Smooth muscle cell (in vitro differentiated cells): ENCODE measurements around the gene SDF2L1. TPM values are rescaled to one million over a fixed set of nuclear protein-coding genes. Genes with fewer than 3 reads are reported as not detected.

Experiments used
- DNase-seq: peaks from one replicate; lab custom pipeline; 2025; ENCODE audit not compliant: unreplicated experiment; lab: John Stamatoyannopoulos, UW
- H2AFZ ChIP-seq: fragments of 200-600 bp; sonication (generic); 2 replicates; pipeline ENCODE4 v1.6.0; 2016; ENCODE audit warnings: antibody characterized with exemption, low read depth, mild to moderate bottlenecking
- H3F3A ChIP-seq: fragments of 200-600 bp; sonication (generic); 2 replicates; pipeline ENCODE4 v1.6.0; 2017; ENCODE audit warnings: antibody characterized with exemption, low read depth
- H3K27ac ChIP-seq: fragments of 200-600 bp; sonication (generic); 2 replicates; pipeline ENCODE4 v1.5.1; 2016; ENCODE audit warnings: low read depth, mild to moderate bottlenecking
- H3K27me3 ChIP-seq: fragments of 200-600 bp; sonication (generic); 2 replicates; pipeline ENCODE4 v1.6.1; 2016; ENCODE audit warnings: low read depth, mild to moderate bottlenecking
- H3K36me3 ChIP-seq: fragments of 200-600 bp; sonication (generic); 2 replicates; pipeline ENCODE4 v1.5.1; 2016; ENCODE audit warnings: low read depth
- H3K4me1 ChIP-seq: fragments of 200-600 bp; sonication (generic); 2 replicates; pipeline ENCODE4 v1.5.1; 2016; ENCODE audit warnings: low read depth
- H3K4me2 ChIP-seq: fragments of 200-600 bp; sonication (generic); 2 replicates; pipeline ENCODE4 v1.6.0; 2016; ENCODE audit warnings: mild to moderate bottlenecking
- H3K4me3 ChIP-seq: fragments of 200-600 bp; sonication (generic); 2 replicates; pipeline ENCODE4 v1.5.1; 2016; ENCODE audit warnings: mild to moderate bottlenecking
- H3K79me2 ChIP-seq: fragments of 200-600 bp; sonication (generic); 2 replicates; pipeline ENCODE4 v1.6.0; 2016; ENCODE audit warnings: low read depth, mild to moderate bottlenecking
- H3K9ac ChIP-seq: fragments of 200-600 bp; sonication (generic); 2 replicates; pipeline ENCODE4 v1.6.0; 2016; ENCODE audit warnings: low read depth
- H3K9me3 ChIP-seq: fragments of 200-600 bp; sonication (generic); replicated peaks from 2 replicates; pipeline ENCODE4 v1.5.1; 2016; ENCODE audit warnings: low read depth
- H4K20me1 ChIP-seq: fragments of 200-600 bp; sonication (generic); 2 replicates; pipeline ENCODE4 v1.6.0; 2016; ENCODE audit warnings: low read depth
- WGBS: methylation state at CpG from one replicate; pipeline ENCODE4 v1.1.7; 2016; ENCODE audit warnings: low lambda C conversion rate; 5-methylcytosine and 5-hydroxymethylcytosine counted together
- polyA plus RNA-seq: library from polyadenylated mRNA; unstranded; fragments of >200 nt; fragmentation: Nextera tagmentation; extraction: Ambion mirVana; gene quantifications from 2 replicates; pipeline ENCODE4 v1.2.1, GENCODE V29; 2016
- total RNA-seq: library from RNA; depleted of rRNA; stranded (reverse); fragments of >200 nt; gene quantifications from 2 replicates; pipeline ENCODE4 v1.2.3, GENCODE V29; 2014
- TF ChIP-seq, protein P1 (sequence below): fragments of 200-600 bp; sonication (generic); IDR thresholded peaks from 2 replicates; pipeline ENCODE4 v1.5.1; 2017; ENCODE audit warnings: borderline replicate concordance, mild to moderate bottlenecking, antibody characterized with exemption; ENCODE audit not compliant: insufficient read depth, poor library complexity, severe bottlenecking

Gene SDF2L1
- total and polyA plus RNA-seq, 2 experiments from 2014 or later = 24.9 to 102 TPM

DNA sequence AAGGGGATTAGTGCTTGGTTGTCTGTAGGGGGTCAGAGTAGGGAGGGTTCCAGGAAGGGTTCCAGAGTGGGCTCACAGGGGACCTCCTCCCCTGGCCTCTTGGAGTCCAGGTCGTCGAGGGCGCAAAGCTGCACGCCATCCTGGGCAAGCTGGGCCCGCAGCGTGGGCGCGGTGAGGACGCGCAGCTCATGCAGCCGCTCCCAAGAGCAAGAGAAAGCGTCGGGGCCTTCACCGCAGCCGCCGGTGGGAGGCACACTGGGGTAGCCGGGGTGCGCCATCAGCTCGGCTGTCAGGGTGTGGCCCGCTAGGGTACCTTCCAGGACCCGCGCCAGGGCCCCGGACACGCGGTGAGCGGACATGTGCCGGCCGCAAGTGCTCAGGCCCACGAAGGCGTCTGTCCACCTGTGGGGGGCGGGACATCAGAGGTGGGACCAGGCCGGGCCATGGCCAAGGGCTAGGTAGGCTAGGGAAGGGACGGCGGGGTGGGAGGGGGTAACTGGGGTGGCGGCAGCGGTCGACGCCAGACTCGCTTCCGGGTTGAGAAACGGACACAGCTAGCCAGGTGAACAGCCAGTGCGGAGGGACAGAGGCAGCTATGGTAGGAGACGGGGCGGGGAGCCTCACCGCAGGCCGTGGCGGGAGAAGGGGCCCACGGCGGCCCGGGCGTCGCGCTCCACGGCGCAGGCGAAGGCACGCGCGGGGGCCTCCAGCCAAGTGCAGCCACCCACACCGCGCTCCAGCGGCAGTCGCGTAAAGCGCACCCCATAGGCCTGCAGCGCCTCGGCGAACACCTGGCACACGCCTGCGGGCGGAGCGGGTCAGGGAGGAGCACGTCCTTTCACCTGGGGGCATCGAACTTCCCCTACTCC is 13.5 kb upstream of the SDF2L1 start:
- H3K27ac ChIP-seq = no peak overlapping the region
- WGBS = 89% methylated on average over 67 of the region's 74 CpGs
- H3K4me2 ChIP-seq = peak overlapping the region; percentile 93
- no peak for DNase-seq
- H3K4me1 ChIP-seq = no peaks in the 10 kb centered on the region
- TF ChIP-seq, protein P1, sequence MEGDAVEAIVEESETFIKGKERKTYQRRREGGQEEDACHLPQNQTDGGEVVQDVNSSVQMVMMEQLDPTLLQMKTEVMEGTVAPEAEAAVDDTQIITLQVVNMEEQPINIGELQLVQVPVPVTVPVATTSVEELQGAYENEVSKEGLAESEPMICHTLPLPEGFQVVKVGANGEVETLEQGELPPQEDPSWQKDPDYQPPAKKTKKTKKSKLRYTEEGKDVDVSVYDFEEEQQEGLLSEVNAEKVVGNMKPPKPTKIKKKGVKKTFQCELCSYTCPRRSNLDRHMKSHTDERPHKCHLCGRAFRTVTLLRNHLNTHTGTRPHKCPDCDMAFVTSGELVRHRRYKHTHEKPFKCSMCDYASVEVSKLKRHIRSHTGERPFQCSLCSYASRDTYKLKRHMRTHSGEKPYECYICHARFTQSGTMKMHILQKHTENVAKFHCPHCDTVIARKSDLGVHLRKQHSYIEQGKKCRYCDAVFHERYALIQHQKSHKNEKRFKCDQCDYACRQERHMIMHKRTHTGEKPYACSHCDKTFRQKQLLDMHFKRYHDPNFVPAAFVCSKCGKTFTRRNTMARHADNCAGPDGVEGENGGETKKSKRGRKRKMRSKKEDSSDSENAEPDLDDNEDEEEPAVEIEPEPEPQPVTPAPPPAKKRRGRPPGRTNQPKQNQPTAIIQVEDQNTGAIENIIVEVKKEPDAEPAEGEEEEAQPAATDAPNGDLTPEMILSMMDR = no peak
- no peak overlapping the region for H3K9ac ChIP-seq
- peaks cover 2% of the 10 kb centered on the region for H3K79me2 ChIP-seq
- no peaks in the 10 kb centered on the region for H3K27me3 ChIP-seq
- no peaks in the 10 kb centered on the region for H3K36me3 ChIP-seq
- peak overlapping the region; percentile 80 for H3K4me3 ChIP-seq
- H3K9me3 ChIP-seq = no peaks in the 10 kb centered on the region
- H3F3A ChIP-seq = no peaks in the 10 kb centered on the region
- H2AFZ ChIP-seq = no peak overlapping the region
- H4K20me1 ChIP-seq = peaks cover 55% of the 10 kb centered on the region

DNA sequence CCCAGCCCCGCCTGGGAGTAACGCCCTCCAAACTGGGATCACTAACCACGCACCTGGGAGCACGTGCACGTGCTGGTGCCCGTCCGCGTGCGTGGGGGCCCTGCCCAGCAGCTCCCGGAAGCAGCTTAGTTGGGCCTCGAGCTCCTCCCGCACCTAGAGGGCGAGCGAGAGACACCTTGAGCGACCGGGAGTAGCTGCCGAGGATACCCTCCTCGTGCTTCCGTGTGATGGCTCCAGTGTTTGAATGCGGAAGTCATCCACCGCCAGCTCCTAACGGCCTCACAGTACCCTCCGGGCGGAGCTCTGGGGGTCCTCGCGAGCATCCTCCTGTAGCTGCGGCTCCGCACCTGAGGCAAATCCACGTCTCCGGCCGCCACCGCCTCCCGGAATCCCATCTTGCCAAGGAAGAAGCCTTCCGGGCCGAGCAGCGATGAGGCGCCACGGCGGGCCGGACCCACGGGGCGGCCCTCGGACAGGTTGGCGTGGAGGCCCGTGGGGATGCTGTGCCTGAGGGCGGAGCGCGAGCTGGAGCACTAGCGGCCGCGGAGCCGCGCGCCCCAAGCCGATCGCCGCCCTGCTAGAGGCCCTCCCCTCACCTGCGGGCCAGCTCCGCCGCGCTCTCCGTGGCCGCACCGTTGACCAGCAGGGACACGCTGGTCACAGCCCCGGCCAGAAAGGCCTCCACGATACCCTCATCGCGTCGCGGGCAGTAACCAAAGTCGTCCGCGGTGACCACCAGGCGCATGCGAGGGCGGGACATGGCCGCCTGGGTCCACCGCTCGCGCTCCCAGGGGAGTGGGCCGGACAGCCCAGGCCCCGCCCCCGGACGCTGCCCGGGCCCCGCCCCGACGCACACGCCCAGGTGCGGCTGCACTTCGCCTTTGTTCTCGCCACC is 12.6 kb upstream of the SDF2L1 start, which contains the start of gene YDJC:
YDJC (minus strand) TSS at position 768 of the 895 bp plus-strand sequence; CDS start at position 760, 8 bp downstream.
- H3K9me3 ChIP-seq = no peaks in the 10 kb centered on the region
- peaks cover 46% of the 10 kb centered on the region for H4K20me1 ChIP-seq
- peak within 1 kb of the TSS; percentile 71 for H3K9ac ChIP-seq
- TF ChIP-seq, protein P1 = peak; percentile 38
- no peaks in the 10 kb centered on the region for H3K27me3 ChIP-seq
- no peaks in the 10 kb centered on the region for H3F3A ChIP-seq
- 1% methylated on average over 85 of the region's 93 CpGs for WGBS
- peak within 1 kb of the TSS; percentile 93 for H3K4me2 ChIP-seq
- peak; percentile 56 for DNase-seq
- H3K4me3 ChIP-seq = peak within 1 kb of the TSS; percentile 80
- peak within 1 kb of the TSS; percentile 1 for H2AFZ ChIP-seq
- H3K27ac ChIP-seq = peak within 1 kb of the TSS; percentile 7
- H3K79me2 ChIP-seq = peaks cover 2% of the 10 kb centered on the region
- H3K36me3 ChIP-seq = no peaks in the 10 kb centered on the region
- no peaks in the 10 kb centered on the region for H3K4me1 ChIP-seq

DNA sequence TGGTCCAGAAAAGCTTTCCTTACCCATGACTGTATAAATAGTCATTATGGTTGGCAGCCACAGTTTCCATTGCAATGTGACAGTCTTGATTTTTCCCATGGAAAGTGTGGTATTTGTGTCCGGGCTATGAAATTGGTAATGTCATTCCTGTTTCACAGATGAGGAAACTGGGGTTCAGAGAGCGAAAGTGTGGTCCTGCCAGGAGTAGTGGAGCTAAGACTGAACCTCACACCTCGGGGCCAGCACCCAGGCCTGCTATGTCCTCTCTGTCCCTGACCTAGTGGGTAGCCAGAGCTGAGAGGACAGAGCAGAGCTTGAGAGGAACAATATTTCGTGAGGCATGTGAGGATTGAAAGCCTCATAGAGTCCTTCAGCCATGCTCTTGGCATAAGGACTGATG is 11.1 kb upstream of the SDF2L1 start:
- Histone ChIP-seq H3K9me3 (no peaks in the 10 kb centered on the region), H3K27me3 (no peaks in the 10 kb centered on the region), H3K4me3 (no peak overlapping the region), H3K79me2 (peaks cover 2% of the 10 kb centered on the region), H2AFZ (no peak overlapping the region), H4K20me1 (peaks cover 31% of the 10 kb centered on the region), H3F3A (no peaks in the 10 kb centered on the region), H3K36me3 (no peaks in the 10 kb centered on the region), H3K27ac (no peak overlapping the region), H3K9ac (no peak overlapping the region), H3K4me1 (no peaks in the 10 kb centered on the region), H3K4me2 (no peak overlapping the region)
- WGBS = 94% methylated on average over 4 of the region's 4 CpGs
- TF ChIP-seq, protein P1 = no peak
- DNase-seq = no peak
